Embryonic facial prominence (tissue), 1 donor: Measurements from ENCODE around the gene KLF6.

Experiments used
- DNase-seq: peaks from one replicate; pipeline ENCODE4 v3.0.0-alpha.2; 2016; ENCODE audit errors: extremely low spot score

Gene KLF6

DNA sequence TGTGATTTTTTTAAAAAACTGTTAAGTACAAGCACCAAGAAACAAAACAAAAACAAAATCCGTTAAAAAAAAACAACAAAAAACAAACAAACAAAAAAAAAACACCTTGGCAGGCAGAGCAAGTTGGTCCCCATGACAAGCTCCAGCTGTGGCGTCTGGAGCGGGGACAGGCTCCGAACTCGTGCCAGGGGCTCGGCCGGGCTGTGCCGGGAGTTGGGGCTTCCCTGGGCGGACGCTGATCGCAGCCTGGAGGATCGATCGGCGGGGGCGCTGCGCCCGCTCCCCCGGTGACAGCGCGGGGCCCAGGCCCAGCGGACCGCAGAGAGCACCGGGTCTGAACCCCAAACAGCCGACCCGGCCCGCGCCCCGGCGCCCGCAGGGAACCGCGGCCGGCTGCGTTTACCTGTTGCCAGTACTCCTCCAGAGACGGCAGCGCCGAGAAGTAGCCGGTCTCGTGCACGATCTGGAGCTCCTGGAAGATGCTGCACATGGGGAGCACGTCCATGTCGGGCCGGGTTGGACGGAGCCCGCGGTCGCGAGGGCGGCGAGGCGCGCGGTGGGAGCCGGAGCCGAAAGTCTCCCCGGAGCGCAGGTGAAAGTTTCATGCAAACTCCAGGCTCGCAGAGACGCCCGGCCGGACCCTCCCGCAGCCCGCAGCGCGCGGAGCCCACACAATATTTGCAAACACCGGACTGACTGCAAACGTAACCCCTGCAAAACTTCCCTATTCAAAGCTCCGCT lies at the start of gene KLF6:
KLF6 (minus strand) TSS at position 700 of the 741 bp plus-strand sequence; CDS start at position 505, 195 bp downstream.
- no peak for DNase-seq

DNA sequence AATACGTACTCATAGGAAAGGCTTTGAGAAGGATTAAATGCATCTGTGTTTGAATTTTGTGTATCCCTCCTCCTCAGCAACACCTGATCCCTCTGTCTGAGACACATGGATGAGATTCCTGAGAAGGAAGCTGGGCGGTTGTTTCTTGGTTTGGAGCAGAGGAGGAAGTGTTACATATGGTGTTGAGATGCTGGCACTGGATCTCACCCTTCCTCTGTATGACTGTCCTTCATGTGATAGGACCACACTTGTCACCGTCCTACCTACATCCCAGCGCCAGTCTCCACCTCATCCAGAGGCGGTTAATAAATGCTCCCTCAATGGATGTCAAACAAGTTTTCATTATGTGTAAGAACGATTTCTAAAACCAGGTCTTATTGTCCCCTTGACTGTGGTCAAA lies 49.4 kb upstream of the KLF6 start:
- DNase-seq: no peak

DNA sequence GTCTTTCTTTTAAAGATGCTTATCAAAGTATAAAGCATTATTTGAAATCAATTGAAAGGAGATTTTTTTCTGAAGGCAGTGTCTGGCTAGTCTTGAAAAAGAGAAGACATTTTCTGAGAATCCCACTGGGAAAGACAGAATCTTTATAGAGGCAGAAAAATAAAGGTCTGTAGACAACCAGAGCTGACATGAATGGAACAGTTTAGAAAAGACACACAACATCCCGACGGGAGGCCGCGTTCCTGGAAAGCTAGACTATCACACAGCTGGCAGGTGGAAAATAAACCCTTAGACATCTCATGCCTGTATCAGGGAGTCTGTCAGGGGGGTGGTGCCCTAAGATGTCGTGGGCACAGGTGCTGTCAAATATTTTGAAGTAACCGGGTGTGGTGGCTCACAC lies 48.0 kb upstream of the KLF6 start:
- DNase-seq: no peak

DNA sequence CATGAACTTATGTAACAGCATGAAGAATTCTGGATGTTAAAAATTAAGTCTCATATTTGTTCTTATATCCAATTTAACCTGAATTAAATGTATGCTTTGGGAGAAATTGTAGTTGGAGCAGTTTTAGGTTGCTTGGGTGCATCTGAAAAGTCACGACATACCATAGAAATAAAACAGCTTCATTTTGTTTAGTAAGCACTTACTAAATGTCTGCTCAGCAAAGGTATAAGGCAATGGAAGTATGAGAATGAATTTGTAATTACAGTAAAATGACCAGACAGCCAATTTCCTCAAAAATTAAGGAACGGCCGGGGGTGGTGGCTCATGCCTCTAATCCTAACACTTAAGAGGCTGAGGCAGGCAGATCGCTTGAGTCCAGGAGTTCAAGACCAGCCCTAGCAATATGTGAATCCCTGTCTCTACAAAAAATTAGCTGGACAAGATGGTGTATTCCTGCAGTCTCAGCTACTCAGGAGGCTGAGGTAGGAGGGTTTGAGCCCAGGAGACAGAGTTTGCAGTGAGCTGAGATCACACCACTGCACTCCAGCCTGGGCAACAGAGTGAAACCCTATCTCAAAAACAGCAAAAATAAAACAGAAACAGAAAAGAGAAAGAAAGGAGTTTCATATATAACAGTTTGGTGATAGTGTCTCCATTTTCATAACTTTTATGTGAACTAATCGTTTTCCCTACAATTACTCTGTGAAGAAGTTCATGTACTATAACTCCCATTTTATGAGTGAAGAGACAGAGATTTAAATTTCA lies 47.2 kb upstream of the KLF6 start:
- no peak for DNase-seq

DNA sequence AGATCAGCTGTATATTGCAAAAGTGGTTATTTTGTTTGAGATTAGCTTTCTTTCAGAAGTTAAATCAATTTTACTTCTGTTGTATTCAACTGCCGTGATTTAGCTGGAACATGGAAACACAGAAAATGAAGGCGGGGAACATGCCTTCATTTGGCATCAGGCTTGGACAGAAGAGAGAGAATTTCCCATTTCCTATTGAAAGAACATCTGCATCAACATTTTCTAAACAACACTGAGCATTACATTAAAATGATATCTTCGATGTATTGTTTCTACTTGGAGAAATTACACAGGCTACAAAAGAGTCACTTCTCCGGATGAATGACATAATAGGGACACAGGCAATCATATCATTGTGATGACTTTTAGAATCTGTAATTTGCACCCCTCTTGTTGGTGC lies 46.6 kb upstream of the KLF6 start:
- no peak for DNase-seq

DNA sequence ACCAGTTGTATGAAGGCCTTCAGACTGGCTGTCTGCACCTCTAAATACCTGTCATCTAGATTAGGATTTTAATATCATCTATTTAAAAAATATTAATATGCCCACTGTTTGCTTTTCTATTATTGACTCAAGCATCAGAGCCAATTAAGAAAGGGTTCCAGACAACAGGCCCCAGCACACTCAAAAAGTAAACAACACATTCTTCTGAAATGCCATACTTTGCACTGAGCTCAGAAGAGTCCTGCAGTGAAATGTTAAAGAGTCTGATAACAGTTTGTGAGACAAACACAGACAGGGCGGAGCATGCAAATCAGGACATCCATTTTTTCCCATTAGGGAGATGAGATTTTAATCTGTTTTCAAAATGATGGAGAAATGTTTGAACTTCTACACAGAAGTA lies 45.9 kb upstream of the KLF6 start:
- DNase-seq: no peak

DNA sequence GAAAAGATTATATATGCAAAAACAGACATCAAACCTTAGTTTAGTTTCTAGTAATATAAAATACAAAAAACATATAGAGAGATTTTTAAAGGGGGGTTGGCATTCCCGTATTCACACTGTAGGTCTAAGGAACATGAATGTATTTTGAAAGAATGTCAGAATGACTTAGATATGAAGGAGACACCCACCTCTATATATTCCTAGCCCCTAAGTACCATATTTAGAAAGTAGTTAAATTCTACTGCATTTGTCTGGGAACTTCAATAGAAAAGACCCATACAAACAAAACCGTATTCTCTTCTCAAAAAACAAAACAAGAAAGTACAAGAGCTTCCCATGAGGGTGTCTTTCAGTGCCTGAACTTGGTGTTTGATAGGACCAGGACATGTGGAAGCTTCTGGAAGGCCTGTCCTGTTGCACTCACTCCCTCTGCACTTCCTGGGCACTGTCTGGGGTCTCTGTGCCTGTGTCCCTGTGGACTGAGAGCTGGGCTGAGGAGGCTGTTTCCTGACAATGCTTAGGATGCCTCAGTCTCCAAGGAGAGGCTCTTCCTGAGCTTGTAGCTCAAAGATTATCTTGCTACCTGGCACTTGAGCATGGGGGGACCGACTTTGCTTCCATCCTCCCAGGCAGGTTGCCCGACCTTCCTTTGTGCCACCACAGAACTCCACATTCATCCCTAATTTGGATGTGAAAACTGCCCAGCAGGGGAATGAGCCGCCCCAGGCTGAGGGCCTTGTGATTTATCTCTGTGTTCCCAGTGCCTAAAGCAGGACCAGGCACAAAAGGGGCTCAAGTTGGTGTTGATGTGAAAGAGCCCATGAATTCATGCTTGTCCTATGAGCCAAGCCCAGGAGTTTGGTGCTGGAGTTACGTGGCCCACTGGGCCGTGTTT lies 44.4 kb upstream of the KLF6 start:
- no peak for DNase-seq

DNA sequence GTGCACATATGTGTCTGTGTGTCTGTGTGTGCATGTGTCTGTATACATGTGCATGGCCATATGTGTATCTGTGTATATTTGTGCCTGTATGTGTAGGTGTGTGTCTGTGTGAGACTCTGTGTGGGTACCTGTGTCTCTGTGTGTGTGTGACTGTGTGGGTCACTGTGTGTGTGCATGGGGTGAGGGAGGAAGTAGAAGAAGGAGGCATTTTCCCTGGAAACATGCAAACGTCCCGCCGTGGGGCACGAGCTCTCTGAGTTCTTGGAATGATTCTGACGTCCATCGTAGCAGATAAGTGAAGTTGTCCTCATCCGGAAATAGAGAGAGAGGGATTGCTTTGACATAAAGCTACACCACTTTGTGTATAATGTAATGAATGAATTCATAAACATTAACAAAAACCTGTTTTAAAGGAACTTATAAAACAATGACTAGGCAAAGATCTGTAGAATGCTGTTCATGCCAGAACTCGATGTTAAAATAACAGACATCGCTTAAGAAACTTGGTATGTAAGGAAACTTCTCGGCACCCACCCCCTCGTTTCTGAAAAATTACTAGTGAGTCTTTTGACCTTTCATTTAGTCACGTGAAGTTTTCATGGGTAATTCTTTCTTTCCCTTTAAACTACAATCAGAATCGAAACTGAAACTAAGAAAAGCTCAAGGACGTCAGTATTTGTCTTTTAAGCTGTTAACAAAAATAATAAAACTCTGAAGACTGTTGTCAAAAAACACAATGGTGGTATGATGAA lies 43.6 kb upstream of the KLF6 start:
- DNase-seq: no peak

DNA sequence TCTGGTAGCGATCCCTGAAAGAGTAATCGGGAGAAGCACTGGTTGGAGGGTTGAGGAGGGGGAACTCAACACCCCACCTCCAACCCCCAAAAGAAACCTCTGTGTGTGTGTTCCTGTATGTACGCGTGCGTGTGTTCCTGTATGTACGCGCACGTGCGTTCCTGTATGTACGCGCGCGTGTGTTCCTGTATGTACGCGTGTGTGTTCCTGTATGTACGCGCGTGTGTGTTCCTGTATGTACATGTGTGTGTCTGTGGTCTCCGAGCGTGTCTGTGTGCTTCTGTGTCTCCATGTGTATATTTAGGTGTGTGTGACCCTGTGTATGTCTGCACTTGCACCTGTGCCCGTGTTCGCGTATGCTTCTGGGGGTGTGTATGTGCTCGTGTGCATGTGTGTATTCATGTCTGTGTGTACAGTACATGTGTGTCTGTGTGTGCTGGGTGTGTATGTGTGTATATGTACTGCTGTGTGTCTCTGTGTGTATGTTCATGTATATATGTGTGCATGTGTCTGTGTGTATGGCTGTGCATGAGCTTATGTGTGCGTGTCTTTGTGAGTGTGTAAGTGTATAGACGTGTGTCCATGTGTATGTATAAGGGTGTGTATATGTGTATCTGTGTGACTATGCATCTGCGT lies 42.9 kb upstream of the KLF6 start:
- DNase-seq: no peak

DNA sequence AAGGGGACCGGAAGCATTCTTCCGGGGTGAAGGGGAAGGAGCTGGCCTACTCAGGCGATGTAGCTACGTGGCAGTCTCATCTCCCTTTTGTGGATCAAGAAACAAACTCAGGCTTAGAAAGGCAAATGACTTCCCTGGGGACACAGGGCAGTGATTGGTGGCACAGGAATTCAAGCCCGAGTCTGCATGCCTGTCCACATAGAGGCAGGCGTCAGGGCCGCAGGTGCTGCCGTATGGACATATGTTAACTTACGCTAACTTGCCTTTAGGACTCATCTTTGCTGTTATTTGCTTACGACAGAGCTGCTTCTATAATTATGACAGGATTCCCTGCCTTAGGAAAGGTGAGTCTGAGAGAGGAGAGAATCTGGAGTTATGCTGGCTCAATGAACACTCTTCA lies 42.3 kb upstream of the KLF6 start:
- DNase-seq: no peak

DNA sequence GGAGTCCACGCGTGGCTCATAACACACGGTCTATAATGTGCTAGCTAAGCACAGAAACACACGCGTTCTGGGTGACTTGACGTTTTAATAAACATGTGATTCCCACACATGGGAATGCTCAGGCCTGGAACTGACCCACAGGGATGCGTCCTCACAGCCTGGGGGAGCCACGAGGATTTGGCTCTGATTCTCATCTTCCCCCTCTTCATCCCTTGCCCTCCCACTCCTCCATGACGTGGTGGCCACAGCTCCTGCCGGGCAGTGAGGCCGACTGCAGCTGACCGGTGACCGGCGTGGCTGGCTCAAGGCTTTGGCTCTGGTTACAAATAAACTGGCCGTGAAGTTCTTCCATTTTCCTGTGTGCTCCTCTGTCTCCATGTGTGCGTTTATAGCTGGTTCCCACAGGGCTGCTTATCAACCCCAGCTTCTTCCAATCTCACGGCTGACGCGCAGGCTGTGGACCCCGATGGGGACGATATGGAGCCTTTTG lies 40.9 kb upstream of the KLF6 start:
- DNase-seq: no peak

DNA sequence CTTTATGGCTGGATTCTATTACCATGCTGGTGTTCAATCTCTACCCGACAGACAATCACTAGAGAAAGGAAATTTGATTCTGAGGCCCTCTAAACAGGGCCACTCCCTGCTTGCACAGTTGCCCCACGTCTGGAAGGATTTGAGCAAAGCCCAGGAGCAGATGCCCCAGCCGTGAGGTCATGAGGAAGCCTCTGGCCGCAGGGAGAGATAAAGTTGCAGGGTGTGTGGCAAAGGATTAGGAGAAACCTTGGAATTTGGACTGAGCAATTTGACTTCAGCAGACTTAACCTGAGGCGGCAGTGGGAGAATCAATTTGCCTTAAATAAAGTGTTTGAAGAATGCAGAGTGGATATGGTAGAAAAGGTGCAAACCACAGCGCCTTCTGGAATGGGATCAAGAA lies 40.2 kb upstream of the KLF6 start:
- DNase-seq: no peak

DNA sequence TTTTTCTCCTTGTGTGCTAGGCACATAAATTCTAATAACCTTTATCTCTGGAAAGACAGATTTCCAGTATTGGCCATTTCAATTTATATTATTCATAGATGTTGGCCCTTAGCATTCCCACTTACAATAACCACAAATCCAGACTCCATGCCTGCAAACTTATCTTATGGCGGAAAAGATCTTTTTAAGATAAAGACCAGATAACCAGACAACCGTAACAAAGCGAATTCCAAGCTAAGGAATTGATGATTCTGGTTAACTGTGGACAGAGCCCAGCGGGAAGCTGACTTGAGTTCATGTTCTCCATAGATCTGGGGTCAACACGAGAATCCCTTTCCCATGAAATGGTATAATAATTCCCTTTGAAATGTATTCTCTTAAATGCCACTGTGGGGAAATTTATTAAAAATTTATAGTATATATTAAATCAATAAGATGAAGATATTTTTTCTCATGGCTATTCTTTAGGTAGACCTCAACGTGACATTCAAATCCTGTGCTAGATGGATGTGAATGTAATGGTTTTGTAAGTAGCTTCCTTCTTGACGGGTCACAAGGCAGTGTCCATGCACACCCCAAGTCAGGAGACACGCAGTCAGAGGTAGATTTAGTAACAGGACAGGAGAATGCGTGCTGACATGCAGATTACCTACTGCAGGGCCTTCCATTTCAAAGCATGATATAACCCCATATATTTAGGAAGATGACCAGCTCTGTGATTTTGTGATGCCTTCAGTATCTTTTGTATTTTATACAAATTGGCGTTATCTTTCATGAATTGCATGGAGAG lies 37.7 kb upstream of the KLF6 start:
- DNase-seq: no peak

DNA sequence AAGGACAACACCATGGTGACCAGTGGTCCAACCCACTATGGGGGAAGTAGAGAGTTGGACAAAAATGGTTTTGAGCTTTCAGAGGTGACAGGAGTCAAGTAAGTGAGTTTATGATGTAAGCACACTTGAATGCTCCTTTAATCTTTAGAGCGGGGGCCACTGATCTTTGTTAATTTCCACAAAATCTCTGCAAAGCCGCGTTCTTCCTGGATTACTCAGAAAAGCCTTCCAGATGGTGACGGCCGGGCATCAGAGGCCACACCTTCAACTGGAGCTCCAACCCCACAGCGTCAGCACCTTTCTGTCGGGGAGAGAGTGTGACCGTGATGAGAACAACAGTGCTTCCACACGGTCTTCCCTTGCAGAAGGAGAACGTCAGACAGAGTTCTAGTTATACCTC lies 35.2 kb upstream of the KLF6 start:
- DNase-seq: no peak

DNA sequence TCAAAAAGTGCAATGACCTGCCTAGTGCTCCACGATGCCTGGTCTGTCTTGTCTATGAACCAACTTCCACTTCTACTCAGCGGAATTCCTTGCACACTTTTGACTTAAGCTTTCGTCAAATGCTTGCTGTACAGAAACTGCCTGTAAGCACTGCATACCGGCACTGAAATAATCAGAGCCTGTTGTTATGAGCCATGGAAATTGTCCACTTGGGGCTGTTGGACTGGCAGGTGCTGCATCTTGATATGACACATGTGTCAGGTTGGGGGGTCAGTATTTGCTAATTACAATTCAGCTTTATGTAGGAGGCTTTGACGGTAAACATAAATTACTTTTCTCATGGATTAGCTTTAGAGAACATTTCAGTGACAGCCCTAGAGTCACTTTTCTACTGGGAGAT lies 32.0 kb upstream of the KLF6 start:
- DNase-seq: no peak

DNA sequence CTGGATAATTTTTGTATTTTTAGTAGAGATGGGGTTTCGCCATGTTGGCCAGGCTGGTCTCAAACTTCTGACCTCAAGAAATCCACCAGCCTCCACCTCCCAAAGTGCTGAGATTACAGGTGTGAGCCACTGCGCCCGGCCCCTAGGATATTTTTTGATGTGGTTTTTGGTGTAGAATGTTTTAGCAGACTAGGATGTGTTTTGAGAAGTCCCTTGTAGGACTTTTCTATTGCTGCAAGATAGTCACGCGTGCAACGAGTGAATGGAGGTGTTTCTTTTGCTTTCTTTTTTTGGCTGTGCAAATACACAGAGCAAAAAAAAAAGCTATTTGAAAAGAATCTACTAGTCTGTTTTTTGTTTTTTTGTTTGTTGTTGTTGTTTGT lies 29.8 kb upstream of the KLF6 start:
- DNase-seq: no peak

DNA sequence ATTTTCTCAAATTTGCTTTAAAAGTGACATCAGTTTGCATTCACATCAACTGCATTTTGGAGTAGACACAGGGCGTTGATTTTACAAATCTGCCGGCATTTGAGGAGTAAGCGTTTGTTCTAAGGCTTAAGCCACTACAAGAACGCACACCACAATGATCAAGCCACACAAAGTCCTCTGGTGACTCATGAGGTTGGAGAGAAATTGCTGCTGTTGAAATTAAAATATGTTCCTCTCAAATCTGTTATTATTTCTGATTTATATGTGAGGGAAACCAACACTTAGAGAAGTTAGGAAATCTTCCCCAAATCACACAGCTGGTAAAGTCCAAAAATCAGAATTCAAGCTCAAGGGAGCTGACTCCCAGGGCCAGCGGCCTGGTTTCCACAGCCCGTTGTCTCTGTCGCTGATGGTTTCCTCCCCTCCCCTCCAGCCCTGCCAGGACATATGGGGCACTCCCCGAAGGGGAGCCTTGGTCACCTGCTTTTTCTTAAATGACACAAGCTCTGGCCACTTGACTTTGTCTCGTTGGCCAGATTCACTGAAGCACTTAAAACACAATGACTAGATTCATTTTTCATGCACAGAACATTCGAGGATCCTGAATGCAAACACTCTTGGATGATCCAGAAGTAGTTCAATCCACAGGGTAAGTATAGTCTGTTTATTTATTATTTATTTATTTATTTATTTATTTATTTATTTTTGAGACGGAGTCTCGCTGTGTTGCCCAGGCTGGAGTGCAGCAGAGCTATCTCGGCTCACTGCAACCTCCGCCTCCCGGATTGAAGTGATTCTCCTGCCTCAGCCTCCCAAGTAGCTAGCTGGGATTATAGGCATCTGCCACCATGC lies 29.2 kb upstream of the KLF6 start:
- DNase-seq: no peak

DNA sequence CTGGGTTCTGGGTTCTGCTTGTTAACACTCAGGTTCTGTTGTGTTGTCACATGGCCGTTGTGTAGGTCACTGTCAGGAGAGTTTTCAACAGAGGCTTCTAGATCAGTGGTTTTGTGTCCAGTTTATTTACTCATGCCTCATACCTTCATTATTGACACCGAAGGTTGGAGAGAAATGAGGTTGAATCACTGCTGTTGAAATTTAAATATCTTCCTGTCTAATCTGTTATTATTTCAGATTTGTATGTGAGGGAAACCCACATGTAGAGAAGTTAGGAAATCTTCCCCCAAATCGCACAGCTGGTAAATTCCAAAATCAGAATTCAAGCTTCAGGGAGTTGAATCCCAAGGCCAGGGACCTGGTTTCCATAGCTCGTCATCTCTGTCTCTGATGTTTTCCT lies 28.3 kb upstream of the KLF6 start:
- DNase-seq: no peak

DNA sequence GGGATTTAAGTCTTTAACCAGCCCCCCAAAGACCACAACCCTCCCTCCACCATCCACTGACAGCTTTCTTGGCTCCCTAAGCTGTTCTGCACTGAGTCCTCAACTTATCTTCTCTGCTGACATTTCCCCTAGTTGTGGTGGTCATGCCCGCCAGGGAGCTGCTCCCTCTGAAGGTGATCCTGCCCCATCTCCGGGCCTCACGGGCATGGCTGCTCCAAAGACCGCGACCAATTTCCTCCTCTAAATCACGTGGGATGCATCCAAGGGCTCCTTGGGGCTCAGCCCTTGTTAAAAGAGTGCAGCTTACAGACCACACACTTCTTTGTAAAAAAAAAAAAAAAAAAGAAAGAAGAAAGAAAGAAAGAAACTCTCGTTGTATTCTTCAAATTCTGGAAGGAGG lies 27.1 kb upstream of the KLF6 start:
- DNase-seq: no peak
